ENCODE results near the gene RSPH6A.
A peak's percentile ranks its signal among the peaks of the same experiment; 100 is the strongest.

Gene RSPH6A

DNA sequence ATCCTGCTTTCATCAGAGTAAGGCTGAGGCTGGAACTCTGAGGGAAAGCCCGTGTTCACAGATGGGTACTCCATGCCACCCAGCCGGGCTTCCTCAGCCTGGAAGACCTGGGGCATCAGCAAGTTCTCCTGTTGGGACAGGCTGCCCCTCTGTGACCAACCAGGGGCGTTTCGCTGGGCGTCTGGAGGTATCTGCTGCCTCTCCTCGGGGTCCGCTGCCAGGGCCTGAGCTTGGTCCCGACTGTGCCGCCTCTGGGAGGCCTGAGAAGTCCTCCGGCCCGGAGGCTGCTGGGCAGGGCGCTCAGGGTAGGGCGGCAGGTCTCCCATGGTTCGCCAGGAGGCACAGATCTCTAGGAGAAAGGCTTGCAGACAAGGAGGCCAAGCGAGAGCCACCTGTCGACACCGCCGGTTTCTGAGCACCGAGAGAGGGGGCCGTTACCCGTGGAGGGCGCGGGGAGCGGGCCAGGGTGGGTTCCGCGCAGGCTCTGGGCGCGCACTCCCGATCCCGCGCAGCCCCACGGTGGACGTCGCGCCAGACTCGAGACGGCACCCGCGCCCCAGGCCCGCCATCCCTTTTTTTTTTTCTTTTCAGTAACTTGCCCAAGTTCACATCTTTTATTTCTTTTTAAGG, at the start of gene RSPH6A:
Gene RSPH6A (minus strand): TSS at position 458 of the 630 bp plus-strand sequence. CDS start 132 bp downstream, at position 326.
- TF ChIP-seq ZFX (IDR thresholded peaks at IDR 0.05; ENCODE audit: borderline replicate concordance), result no peak
- no peak for TF ChIP-seq CTCF (IDR thresholded peaks at IDR 0.05)
- H3K27ac ChIP-seq, result peak within 1 kb of the TSS; percentile 15; the same call in 1 of the 2 replicates

DNA sequence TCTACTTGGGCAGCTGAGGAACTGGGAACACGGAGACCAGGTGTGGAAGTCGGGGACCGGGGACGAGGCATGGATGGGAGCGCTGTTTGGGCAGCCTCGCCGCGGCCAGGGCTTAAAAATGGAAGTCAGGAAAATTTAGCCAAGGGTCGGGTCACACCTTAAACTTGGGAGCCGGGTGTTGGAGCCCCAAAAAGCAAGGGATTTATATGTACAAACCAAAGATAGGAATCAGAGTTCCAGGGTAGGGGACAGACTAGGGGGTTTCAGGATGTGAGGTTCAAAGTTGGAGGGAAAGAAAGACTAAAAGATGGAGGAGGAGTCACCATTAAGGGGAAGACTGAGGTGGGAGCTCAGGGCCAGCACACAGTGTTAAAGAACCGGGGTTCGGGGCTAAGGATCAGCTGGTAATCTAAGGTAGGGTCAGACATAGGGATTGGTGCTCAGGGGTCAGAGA, 49.5 kb upstream of the RSPH6A start:
- no peak for TF ChIP-seq ZFX (IDR thresholded peaks at IDR 0.05; ENCODE audit: borderline replicate concordance)
- TF ChIP-seq CTCF (IDR thresholded peaks at IDR 0.05), result no peak
- no peak overlapping the region for H3K27ac ChIP-seq

GRCh38 chr19:45863840-45864628, 48.9 kb upstream of the RSPH6A start, which contains the start of gene FOXA3:
TSS of gene FOXA3 (plus strand) at chr19:45864326. CDS start at chr19:45864457, 131 bp downstream.
- TF ChIP-seq CTCF (IDR thresholded peaks at IDR 0.05), result peak; percentile 80
- no peak for TF ChIP-seq ZFX (IDR thresholded peaks at IDR 0.05; ENCODE audit: borderline replicate concordance)

GRCh38 chr19:45863335-45863839, 48.3 kb upstream of the RSPH6A start:
- H3K27ac ChIP-seq, result peak overlapping the region; percentile 88
- TF ChIP-seq CTCF (IDR thresholded peaks at IDR 0.05) (no peak), ZFX (IDR thresholded peaks at IDR 0.05; ENCODE audit: borderline replicate concordance) (no peak)

More at GRCh38 chr19:45863840-45864628, 48.9 kb upstream of the RSPH6A start, which contains the start of gene FOXA3:
- H3K27ac ChIP-seq, result peak within 1 kb of the TSS; percentile 88

GRCh38 chr19:45862564-45863334, 47.6 kb upstream of the RSPH6A start, which contains the start of gene SYMPK:
TSS of gene SYMPK (minus strand) at chr19:45863147. CDS start at chr19:45854495, 8,652 bp downstream.
- no peak for TF ChIP-seq CTCF (IDR thresholded peaks at IDR 0.05)
- TF ChIP-seq ZFX (IDR thresholded peaks at IDR 0.05; ENCODE audit: borderline replicate concordance), result no peak
- H3K27ac ChIP-seq, result peak within 1 kb of the TSS; percentile 88

DNA sequence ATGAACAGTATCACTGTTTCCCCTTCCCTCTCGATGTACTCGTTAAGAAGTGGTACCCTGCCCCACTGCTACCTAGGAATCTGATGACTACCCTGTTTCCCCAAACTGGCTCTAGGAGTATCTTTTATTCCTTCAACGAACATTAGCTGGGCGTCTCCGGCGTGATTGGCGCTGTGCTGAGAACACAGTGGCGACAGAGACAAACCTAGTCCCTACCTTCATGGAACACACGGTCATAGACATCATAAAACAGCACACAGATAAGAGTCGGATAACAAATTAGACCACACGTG, 47.1 kb upstream of the RSPH6A start:
- TF ChIP-seq ZFX (IDR thresholded peaks at IDR 0.05; ENCODE audit: borderline replicate concordance) (no peak), CTCF (IDR thresholded peaks at IDR 0.05) (no peak)
- H3K27ac ChIP-seq, result peak overlapping the region; percentile 88
